GM18499 (cell line): ENCODE data around the gene HECTD4.
"Not testable (repeated sequence)": the region's sequence is repeated elsewhere in the genome, so short reads cannot be mapped to it uniquely, and the experiment has no call there.

Experiments used
- ATAC-seq: cut with Tn5 transposase; IDR thresholded peaks from one replicate; pipeline ENCODE4 v1.9.1; 2021; ENCODE audit warnings: moderate number of reproducible peaks; ENCODE audit not compliant: insufficient read depth, unreplicated experiment

Gene HECTD4

DNA sequence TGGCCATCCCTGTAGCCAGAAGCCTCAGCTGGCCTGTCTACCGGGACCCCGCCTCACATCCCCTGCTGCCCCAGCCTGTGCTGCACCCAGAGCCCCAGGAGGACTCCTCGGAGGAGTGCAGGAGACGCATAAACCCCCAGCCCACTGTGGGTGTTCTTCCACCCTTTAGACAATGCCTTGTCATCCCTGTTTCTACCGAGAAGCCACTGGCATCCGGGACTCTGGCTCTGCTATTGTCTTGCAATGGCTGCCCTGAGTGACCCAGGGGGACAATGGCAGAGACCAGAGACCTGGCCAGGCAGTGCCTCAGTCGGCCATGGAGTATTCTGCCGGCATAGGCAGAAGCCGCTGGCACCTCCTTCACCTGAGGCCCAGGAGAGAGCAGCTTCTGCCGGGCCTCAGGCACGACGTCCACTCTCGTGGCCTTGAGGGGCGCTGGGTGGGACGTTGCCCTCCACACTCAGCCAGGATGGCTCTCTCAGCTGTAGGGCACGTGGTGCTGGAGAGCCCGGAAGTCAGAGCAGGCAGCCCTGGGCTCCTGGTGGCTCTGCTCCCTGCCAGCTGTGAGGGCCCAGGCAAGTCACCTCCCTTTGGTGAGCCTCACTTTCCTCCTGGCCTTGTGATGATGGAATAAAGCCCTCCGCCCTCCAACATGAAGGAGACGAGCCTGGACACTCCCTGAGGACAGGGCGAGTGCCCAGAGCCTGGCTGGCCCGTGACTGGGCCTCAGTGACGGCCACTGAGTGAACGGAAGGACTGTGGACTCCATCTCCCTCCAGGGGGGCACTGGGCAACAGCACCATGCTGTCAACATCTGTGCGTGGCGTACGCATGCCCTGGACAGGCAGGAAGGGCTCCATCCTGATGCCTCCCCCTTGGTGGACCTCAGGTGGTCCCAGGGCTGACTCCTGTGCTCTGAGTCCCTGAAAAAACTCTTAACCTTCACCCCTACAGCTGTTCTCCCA lies 215.9 kb downstream of the HECTD4 start:
- no peak for ATAC-seq

DNA sequence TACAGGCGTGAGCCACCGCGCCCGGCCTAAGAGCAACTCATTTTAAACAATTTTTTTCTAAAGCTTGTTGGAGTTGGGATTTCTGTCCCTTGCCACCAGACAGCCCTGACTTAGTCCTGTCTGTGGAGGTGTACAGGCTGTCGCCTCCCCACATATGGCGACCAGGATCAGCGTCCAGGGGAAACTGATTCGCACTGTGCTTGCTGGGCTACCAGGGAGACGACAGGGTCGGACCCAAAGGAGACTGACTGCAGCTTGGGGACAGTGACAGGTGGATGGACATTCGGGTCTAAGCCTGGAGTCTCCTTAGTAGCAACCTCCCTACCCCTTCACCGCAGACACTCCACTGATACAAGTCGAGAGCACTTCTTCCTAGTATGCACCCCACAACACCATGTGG lies 216.6 kb downstream of the HECTD4 start:
- no peak for ATAC-seq

DNA sequence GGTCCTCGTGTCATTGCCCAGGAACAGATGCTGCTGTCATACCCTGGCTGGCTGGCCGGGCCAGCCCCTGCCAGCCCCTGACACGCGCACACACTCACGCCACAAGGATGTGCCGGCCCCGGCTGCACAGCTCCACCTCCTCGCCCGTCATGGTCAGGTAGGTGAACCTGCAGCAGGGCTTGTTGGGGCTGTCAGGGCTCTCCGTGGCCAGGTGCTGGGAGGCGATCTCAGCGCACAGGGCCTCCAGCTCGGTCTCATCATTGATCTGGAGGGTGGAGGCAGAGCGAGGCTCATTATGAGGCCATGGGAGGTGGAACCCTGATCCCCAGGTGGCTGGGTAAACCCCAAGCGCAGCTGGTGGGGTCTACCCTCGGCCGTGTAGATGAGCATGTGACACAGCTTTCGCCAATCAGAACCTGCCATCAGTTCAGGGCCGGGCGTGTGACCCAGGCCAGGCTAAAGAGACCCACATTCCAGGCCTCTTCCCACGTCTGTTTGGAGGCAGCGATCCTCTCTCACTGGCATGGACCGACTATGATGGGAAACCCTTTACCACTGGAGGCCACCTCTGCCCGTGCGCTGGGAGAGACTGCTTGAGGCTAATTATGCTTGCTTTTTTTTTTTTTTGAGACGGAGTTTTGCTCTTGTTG lies 218.1 kb downstream of the HECTD4 start:
- ATAC-seq, result no peak

DNA sequence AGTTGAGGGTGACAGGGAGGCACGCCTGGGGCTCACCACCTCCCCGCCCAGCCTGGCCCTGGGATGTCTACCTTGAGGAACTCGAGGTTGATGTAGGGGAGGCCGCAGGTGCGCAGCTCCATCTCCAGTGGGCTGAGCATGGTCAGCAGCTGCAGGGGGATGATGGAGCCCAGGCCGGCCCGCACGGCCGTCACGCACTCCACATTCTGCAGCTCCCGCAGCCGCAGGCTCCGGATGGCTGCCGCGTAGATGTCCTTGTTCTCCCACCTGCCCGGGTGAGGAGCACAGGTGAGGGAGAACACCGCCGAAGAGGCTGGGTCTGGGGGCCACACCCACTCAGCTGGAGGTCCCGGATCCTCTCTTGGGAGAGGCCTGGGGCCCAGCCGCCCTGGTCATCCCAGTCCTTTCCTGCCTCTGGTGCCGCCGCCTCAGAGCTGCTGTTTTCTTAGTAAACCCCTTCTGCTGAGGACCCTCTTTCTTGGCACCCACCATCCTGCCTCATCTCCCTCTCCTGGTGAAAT lies 218.7 kb downstream of the HECTD4 start:
- no peak for ATAC-seq

DNA sequence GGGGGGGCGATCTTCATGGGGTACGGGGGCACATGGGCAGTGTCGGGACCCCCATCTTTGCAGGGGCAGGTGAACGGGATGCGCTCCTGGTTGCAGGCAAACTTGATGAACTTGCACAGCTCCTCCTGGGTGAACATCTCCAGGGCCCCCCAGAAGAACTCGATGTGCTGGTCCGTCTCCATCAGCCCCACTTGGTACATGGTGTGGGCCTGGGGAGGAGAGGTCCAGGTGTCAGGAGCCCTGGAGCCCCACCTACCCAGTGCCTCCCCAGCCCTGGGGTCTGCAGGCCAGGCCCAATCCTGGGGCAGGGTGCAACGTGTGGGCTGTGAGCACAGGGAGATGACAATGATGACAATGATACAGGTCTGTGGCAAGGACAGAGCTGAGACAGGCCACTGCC lies 219.2 kb downstream of the HECTD4 start:
- ATAC-seq, result no peak

DNA sequence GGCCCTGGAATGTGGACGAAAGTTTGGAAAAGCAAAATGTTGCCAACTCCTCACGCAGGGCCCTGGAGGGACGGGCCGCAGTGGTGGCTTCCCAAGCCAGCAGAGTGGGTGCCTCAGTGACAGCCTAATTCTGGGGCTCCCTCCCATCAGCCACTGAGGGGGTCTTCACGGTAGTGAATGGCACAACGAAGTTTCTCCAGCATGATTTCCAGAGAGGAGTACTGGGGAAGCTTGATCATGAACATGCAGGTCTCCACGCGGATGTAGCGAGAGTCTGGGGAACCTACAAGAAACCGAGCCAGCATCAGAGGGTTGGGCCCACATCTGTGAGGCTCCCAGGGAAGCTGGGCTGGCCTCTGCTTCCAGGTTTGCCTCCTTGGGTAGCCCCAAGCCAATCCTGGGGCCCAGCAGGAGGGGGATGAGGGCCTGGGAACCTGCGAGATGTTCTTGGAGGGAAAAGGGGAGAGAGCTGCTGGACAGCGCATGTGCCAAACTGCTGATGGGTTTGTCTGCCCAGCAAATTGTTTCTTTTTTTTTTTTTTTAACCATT lies 219.9 kb downstream of the HECTD4 start:
- ATAC-seq, result no peak

DNA sequence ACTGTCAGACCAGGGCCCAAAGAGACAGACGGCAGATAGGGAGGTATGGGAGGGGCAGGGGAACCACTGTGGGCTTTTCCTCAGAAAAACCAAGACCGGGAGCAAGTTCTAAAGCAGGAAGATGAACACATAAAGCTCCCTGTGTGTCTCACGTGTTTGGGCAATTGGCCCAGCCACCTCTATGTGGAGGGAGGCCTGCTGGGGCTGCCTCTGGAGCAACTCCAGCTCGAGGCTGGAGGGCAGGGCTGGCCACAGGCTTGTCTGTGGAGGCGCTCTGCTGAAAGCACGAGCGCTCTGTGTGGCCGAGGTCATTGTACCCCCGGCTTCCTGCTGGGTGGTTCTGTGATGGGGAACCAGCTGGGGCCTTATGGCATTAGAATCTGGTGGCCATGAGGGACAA lies 220.5 kb downstream of the HECTD4 start:
- no peak for ATAC-seq

DNA sequence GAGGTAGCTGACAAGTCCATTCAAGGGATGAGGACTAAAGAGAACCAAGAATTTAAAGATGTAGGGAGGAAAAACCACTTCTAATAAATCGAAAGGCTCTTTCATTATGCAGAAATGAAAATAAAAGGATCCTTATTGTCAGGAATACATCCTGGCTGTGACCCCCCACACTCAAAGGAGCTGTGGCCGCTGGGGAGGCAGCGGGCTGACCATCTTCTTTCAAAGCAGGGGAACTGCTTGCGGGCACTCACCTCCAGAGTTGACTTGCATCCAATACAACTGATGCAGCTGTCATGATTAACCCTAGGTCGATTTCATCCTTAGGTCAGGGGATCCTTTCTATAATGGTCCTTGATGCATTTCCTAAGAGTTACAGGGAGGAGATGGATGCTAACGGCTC lies 221.6 kb downstream of the HECTD4 start:
- no peak for ATAC-seq

DNA sequence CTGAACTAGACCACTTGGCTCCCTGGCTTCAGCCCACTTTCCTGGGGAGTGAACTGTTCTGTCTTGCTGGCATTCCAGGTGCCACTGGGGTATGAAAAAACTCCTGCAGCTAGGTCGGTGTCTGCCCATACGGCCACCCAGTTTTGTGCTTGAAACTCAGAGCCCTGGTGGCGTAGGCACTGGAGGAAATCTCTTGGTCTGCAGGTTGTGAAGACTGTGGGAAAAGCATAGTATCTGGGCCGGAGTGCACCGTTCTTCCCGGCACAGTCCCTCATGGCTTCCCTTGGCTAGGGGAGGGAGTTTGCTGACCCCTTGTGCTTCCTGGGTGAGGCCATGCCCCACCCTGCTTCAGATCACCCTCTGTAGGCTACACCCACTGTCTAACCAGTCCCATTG lies 223.1 kb downstream of the HECTD4 start:
- no peak for ATAC-seq

DNA sequence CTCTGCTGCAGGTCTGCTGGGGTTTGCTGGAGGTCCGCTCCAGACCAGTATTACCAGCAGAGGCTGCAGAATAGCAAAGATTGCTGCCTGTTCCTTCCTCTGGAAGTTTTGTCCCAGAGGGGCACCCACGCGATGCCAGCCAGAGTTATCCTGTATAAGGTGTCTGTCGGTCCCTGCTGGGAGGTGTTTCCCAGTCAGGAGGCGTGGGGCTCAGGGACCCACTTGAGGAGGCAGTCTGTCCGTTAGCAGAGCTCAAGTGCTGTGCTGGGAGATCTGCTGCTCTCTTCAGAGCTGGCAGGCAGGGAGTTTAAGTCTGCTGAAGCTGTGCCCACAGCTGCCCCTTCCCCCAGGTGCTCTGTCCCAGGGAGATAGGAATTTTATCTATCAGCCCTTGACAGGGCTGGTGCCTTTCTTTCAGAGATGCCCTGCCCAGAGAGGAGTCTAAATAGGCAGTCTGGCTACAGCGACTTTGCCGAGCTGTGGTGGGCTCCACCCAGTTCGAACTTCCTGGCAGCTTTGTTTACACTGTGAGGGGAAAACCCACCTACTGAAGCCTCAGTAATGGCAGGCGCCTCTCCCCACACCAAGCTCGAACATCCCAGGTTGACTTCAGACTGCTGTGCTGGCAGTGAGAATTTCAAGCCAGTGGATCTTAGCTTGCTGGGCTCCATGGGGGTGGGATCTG lies 223.6 kb downstream of the HECTD4 start:
- ATAC-seq, result not testable (repeated sequence)

DNA sequence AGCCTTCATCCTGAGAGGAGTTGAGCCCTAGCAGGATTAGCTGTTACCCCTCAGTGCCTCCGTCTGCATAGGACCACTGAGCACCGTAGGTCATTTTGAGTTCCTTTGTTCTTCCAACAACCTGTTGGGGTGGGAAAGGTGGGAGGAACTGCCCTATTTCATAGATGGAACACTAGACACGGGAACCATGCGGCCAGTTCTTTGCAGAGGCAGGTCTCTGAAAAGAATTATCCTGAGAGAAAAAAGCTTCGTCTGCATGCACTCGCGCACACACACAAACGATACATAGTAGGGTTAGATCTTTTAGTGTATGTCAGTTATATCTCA lies 228.4 kb downstream of the HECTD4 start:
- no peak for ATAC-seq

DNA sequence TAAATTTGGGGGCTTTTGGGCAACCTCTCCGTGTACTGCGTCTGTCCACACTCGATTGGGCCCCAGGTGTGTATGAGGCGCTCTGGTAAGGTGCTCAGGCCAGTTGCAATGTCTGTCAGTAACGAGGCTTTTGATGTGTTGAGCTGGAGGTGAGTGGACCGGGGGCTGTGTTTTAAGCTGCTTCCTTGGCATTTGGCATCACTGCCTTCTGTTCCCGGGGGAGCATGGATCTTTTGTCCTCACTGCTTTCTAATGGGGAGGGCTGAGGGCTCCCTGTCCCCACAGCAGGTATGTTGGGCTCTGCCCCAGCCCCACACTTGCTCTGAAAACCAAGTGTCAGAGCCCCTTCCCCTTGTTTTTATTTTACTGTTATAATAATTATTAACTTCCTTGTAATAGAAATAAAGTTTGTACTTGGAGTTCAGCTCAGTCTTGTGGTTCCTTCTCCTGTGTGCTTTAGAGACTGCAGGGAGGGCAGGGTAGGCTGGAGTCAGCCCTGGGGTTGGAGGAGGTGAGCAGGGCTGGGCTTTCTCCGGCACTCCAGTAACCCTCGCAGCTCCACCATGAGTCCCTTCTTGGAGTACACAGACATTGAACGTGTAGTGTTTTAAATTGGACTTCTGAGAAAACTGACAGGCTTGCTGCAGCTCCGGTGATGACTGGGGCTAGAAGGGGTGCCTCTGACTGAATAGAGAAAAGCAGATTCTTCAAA lies 228.9 kb downstream of the HECTD4 start:
- ATAC-seq, result no peak

DNA sequence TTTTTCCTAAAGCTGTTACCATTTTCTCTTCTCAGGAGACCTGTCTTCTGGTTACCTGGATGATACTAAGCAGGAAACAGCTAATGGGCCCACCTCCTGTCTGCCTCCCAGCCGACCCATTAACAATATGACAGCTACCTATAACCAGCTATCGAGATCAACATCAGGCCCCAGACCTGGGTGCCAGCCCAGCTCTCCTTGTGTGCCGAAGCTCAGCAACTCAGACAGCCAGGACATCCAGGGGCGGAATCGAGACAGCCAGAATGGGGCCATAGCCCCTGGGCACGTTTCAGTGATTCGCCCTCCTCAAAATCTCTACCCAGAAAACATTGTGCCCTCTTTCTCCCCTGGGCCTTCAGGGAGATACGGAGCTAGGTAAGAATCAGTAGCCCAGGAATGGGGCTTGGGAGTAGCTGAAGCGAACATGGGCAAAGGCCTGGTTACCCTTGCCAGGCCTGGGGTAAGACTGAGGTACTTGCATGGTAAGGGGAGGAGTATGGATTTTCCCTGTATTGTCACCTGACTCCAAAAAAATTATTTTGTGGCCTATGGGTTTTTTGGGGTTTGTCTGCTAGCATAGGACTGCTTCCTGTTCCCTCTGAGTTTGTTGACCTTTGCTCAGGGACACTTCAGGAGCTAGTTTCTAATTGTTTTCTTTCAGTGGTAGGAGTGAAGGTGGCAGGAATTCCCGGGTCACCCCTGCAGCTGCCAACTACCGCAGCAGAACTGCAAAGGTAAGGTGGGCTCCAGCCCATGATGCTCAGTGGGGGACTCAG lies 230.3 kb downstream of the HECTD4 start:
- no peak for ATAC-seq

DNA sequence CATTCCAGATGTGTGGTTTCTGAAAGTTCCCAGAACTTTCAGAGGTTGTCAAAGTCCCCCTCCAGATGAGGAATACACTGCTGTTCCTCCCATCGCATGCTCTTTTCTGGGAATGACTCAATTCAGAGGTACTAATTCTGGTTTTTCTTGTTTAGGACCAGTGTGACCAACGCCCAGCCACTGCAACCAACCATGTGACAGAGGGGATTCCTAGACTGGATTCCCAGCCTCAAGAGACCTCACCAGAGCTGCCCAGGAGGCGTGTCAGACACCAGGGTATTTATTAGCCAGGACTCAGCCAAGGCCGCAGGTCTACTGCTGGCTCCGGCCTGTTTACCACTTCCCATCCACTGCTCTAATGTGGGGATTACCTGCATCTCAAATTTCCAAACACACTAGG lies 232.6 kb downstream of the HECTD4 start:
- no peak for ATAC-seq

DNA sequence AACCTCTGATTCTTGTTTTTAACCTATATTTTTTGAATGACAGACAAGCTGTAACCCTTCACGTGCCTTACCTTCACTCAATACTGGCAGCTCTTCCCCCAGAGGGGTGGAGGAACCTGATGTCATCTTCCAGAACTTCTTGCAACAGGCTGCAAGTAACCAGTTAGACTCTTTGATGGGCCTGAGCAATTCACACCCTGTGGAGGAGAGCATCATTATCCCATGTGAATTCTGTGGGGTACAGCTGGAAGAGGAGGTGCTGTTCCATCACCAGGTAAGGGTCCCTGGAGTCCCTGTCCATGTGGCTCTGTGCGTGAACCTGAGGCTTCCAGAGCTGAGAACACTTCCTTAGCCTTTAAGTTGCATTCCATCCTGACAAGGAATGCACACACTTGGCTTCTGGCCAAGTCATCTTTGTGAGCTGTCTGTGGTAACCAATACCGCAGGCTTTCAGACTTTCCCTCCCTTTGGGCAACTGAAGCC lies 234.2 kb downstream of the HECTD4 start:
- ATAC-seq, result no peak

DNA sequence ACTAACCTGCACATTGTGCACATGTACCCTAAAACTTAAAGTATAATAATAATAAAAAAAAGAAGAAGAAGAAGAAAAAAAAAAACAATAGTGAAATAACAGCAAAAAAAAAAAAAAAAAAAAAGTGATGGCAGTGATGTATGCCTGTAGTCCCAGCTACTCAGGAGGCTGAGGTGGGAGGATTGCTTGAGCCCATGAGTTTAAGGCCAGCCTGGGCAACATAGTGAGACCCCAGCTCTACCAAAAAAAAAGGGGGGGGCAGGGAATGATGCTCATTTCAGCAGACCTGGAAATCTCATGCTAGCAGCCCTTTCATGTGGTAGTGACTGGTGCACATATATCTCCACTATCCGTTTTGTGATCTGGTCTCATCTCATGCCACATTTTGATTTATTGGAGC lies 236.1 kb downstream of the HECTD4 start:
- no peak for ATAC-seq

DNA sequence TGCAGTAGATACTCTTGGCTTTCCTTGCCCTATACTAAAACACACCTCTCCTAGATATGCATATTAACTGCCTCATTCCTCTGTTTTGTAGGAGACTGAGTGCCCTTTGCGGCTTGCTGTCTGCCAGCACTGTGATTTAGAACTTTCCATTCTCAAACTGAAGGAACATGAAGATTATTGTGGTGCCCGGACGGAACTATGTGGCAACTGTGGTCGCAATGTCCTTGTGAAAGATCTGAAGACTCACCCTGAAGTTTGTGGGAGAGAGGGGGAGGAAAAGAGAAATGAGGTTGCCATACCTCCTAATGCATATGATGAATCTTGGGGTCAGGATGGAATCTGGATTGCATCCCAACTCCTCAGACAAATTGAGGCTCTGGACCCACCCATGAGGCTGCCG lies 241.5 kb downstream of the HECTD4 start:
- no peak for ATAC-seq

DNA sequence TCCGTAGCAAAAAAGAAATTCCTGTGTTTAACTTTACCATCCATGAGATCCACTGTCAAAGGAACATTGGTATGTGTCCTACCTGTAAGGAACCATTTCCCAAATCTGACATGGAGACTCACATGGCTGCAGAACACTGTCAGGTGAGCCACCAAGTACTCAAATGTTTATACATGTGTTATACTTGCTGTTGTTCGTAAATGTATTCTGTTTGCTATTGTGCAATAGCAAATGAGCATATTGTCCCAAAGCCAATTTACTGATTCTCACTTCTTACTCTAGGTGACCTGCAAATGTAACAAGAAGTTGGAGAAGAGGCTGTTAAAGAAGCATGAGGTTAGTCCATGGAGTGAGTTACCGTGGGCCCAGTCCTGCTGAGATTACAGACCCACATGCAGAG lies 247.5 kb downstream of the HECTD4 start:
- ATAC-seq, result no peak

DNA sequence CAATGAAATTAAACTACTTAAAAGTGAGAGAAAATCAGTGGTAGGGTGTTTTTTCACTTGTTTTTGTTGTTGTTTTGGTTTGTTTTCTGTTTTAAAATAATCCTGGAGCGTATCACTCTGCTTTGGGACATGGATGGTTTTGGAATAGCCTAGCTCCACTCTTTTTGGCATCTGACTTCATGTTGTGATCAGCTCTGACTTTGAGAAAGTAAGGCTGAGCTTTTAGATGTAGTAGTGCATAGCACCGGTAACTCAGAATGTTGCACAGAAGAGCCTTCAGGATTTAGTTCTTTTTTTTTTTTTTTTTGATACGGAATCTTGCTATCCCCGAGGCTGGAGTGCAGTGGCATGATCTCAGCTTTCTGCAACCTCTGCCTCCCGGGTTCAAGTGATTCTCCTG lies 248.8 kb downstream of the HECTD4 start:
- ATAC-seq, result no peak
